NCI-H345 (cell line): ENCODE data around the gene MDFIC2.

ENCODE experiments used
- DNase-seq: peaks from one replicate; lab custom pipeline; 2025; lab: John Stamatoyannopoulos, UW

MDFIC2 gene

DNA sequence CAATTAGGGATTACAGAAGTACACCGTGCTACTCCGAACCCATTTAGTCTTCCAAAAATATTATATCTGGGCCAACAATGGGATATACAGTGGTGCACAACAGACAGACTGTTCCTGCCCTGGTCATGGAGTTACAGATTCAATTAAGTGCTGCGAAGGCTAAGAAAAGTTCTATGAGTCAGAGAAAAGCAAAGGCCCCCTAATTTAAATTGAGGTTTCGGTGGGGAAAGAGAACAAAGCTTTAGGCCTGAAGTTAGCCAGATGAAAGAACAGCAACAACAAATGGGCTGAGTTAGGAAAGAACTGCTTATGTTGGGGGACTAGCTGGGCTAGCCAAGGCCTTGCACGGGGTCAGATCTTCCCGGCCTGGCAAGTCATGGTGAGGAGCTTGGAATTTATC, 131.8 kb downstream of the MDFIC2 start:
- no peak for DNase-seq

DNA sequence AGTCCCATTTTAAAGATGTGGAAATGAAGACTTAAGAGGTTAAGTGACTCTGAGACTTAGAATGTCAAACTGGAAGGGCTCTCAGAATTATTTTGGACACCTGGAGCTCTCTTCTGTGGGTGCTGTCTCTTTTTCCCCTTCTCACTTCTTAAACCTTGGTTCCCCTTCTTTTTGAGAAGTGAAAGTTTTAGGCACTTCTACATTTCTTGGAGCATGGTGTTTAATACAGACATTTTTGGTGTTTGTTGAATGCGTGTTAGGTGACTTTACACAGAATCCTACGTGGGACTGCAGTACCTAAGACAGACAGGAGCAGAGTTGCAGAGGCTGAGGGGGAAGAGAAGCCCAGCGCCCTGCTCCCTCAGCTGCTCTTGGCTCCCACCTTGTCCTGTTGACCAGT, 133.3 kb downstream of the MDFIC2 start:
- DNase-seq, result no peak

DNA sequence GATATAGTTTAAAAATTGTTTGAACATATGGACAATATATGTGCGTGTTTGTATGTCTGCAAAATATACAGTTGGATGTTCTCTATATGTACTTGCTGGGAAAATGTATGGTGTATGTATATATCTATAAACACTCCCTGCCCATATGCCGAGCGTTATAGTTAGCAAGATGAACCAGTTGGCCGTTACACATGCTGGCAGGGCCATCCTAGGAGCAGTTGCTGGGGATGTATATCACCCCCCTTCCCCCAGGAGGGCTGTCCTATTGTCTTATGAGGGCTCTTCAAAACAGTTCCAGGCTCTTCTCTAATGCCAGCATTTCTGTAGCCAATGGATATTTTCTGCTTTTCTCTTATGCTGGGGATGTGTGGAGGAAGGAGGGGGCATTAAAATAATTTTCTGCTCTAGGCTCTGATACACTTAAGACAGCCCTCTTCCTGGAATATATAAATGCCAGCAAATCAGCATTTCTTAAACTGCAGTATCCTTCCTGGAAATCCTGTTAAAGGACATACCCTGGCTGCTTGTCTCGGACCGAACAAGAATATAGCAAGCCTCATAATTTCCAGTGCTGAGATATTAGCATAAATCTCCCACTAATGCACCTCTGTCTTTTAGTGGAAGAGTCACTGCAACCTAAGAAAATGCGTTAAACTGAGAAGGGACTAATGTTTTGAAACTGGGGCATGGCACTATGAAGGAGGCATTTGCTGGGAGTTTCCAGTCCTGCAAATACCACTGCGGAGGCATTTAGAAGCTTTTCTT, 134.4 kb downstream of the MDFIC2 start:
- DNase-seq, result no peak

DNA sequence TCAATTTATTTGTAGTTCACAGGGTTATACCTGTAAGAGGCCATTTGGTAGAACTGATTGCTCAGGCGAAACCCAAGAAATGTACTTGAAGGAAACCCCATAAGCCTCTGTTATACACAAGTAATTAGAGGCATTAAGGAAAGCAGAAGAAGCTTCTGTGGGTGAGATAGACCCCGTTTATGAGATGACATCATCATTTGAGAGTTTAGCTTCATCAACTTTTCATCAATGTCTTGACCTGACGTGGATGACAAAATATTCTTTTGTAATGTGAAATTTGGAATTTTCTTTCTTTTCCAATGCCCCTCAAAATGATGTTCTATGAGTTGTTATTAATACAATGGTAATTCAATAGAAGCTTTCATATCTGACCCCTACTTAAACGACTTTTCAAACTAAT, 136.2 kb downstream of the MDFIC2 start:
- no peak for DNase-seq

DNA sequence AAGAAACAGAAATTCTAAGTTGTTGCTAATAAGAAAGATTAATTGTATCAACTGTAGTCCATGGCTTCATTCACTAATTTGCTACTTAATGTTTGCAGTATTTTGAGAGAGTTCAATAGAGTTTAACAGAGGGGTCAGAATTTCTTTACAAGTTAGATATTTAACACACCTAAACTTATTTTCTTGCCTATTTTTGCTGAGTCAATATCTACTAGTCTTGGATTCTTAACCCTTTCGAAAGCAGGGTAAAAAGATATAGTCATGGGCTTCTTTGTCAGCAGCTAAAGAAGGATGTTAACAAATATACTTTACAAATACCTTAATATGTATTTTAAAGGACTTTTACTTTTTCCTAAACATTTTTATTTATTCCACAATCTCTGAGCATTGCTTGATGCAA, 155.6 kb downstream of the MDFIC2 start:
- DNase-seq, result no peak

DNA sequence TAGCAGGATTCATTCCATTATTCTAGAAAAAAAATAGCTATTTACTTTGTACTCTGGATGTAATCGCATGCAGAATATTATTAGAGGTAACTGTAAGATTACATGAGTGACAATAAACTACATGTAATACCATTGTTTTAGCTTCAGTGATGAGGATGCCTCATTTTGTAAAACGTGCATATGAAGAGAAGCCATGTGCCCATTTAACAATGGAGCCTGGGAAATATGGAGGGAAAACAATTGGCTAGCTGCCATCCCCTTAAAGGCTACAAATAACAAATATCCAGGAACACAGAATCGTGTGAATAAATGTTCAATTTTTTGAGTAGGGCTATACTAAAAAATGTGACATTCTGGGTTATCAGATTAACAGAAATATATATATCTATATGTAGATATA, 161.8 kb downstream of the MDFIC2 start:
- no peak for DNase-seq

DNA sequence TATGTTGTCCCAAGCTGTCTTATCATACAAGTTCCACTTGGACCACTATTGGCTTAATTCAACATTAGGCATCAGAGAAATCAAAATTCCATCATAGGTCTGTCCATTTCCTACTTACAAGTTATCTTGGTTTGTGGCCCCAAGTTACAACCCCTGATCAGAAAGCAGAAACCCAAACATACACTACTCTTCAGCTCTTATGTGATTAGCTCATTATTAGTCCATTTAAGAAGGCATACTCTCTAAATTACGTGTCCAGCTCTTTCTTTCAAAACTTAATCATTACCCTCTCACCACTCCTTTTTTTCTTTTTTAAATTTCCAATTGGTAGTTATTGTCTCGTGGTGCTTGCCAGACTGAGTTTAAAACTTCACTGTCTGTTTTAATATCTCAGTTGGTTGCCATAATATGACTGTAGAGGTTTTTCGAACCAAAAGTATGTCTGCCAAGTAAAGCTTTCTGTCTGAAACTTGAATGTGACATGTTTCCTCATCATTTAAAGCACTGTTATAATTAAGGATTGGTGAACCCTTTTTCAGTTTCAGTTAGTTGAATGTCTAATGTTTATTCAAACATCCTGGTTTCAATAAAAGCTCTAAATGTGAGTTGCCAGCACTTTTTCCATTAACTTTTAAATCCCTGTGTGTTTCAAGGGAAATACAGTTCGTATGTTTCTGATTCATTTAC, 162.6 kb downstream of the MDFIC2 start:
- no peak for DNase-seq
